ENCODE measurements around the gene DPP10. TPM values are rescaled to one million over a fixed set of nuclear protein-coding genes. Genes with fewer than 3 reads are reported as not detected.

Gene DPP10
- total and polyA plus RNA-seq, 4 experiments from 2014 or later, result not detected

DNA sequence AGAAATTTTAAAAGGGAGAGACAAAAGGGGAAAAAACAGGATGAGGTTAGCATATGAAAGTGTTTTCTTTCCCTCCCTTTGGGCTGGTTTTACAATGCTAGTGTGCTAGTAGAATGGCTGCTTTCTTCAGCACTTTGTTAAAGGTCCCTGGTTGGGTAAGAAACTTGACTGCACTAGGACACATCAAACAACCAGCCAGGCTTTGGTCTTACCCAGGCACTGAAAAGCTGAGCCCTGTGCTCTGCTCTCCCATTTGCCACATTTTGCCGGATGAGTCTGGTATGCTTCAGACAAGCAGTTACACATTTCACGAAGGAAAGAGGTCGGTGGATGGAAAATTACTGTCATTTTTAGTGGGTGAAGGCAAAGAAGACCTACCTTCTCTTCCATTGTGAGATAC lies 242.0 kb downstream of the DPP10 start:
- no peaks in the 10 kb centered on the region for H3K4me1 Mint-ChIP-seq
- no peak for DNase-seq
- intact Hi-C loops (cut with micrococcal nuclease), result no loop called here
- H3K27me3 Mint-ChIP-seq, result peaks cover 0 to 3% of the 10 kb centered on the region in 2 donors
- ChIA-PET CTCF (ENCODE audit: partially characterized antibody) (no interaction called here), POLR2A (ENCODE audit: partially characterized antibody) (no interaction called here)
- no peaks in the 10 kb centered on the region for H3K4me1 ChIP-seq (ENCODE audit: insufficient read depth, low read length)
- H3K4me3 ChIP-seq (ENCODE audit: low read length in 2 of 2), result no peak overlapping the region
- H3K27ac ChIP-seq (ENCODE audit: low read depth, low read length), result no peak overlapping the region
- H3K9me3 Mint-ChIP-seq, result peaks cover 0 to 3% (median 0%) of the 10 kb centered on the region in 8 donors
- H3K27ac Mint-ChIP-seq, result no peak overlapping the region
- no peak overlapping the region for H3K4me3 Mint-ChIP-seq
- H3K27me3 ChIP-seq (ENCODE audit: insufficient read depth, low read length), result no peaks in the 10 kb centered on the region
- no peaks in the 10 kb centered on the region for H3K9me3 ChIP-seq (ENCODE audit: control insufficient read depth in 1 of 2, low read length in 2 of 2)
- H3K36me3 ChIP-seq (ENCODE audit: insufficient read depth, low read length), result no peaks in the 10 kb centered on the region
- H3K36me3 Mint-ChIP-seq, result no peaks in the 10 kb centered on the region

DNA sequence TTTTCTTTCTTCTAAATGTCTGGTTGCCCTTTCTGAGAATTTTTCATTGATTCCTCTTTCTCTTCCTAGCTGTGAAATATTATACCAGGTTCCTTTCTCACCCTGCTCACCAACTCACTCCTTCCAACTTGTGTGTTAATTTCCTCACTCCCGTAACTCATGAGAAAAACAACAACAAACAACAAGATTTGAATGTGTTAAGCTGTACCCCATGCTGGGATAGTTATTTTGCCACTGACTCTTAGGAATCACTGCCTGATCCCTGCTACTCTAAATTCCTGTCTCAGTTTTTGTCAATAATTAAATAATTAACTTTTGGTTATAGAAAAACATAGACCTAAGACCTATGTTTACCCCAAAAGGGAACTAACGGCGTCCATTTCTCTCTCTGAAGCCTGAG lies 242.7 kb downstream of the DPP10 start:
- intact Hi-C loops (cut with micrococcal nuclease), result no loop called here

DNA sequence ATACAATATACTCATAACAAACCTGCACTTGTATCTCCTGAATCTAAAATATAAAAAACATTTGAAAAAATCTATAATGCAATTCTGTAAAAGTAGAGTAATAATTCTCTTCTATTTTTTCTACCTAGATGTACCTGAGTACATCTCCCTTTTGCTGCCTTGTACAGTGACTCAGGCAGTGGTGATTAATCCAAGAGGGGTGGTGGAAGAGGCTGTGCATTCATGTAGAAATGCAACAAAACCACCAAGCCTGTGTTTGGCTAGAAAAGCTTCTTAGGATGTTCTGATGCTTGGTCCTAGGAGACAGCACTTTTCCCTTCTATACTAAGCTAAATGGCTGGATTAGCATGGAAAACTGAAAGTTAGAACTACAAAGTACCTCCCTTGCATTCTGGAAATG lies 245.8 kb downstream of the DPP10 start:
- Histone ChIP-seq H3K36me3 (ENCODE audit: insufficient read depth, low read length) (no peaks in the 10 kb centered on the region), H3K4me1 (ENCODE audit: insufficient read depth, low read length) (no peaks in the 10 kb centered on the region), H3K9me3 (ENCODE audit: control insufficient read depth in 1 of 2, low read length in 2 of 2) (no peaks in the 10 kb centered on the region), H3K27ac (ENCODE audit: low read depth, low read length) (no peak overlapping the region), H3K27me3 (ENCODE audit: insufficient read depth, low read length) (no peaks in the 10 kb centered on the region), H3K4me3 (ENCODE audit: low read length in 2 of 2) (no peak overlapping the region)
- ChIA-PET CTCF (ENCODE audit: partially characterized antibody) (no interaction called here), POLR2A (ENCODE audit: partially characterized antibody) (no interaction called here)
- H3K27ac Mint-ChIP-seq, result no peak overlapping the region
- intact Hi-C loops (cut with micrococcal nuclease), result no loop called here
- peaks cover 0 to 7% of the 10 kb centered on the region in 2 donors for H3K27me3 Mint-ChIP-seq
- H3K4me3 Mint-ChIP-seq, result no peak overlapping the region
- H3K36me3 Mint-ChIP-seq, result no peaks in the 10 kb centered on the region
- no peaks in the 10 kb centered on the region for H3K4me1 Mint-ChIP-seq
- DNase-seq, result no peak
- peaks cover 0 to 12% (median 4%) of the 10 kb centered on the region in 8 donors for H3K9me3 Mint-ChIP-seq

More for the DNA sequence above, 242.7 kb downstream of the DPP10 start:
- Histone ChIP-seq H3K9me3 (ENCODE audit: control insufficient read depth in 1 of 2, low read length in 2 of 2) (no peaks in the 10 kb centered on the region), H3K4me3 (ENCODE audit: low read length in 2 of 2) (no peak overlapping the region), H3K36me3 (ENCODE audit: insufficient read depth, low read length) (no peaks in the 10 kb centered on the region), H3K27ac (ENCODE audit: low read depth, low read length) (no peak overlapping the region), H3K4me1 (ENCODE audit: insufficient read depth, low read length) (no peaks in the 10 kb centered on the region), H3K27me3 (ENCODE audit: insufficient read depth, low read length) (no peaks in the 10 kb centered on the region)
- H3K4me3 Mint-ChIP-seq, result no peak overlapping the region
- CTCF ChIA-PET (ENCODE audit: partially characterized antibody), result no interaction called here
- no peaks in the 10 kb centered on the region for H3K36me3 Mint-ChIP-seq
- H3K27ac Mint-ChIP-seq, result no peak overlapping the region
- no peak for DNase-seq
- no peaks in the 10 kb centered on the region for H3K4me1 Mint-ChIP-seq
- H3K27me3 Mint-ChIP-seq, result peaks cover 0 to 3% of the 10 kb centered on the region in 2 donors
- peaks cover 0 to 3% (median 0%) of the 10 kb centered on the region in 8 donors for H3K9me3 Mint-ChIP-seq
- POLR2A ChIA-PET (ENCODE audit: partially characterized antibody), result no interaction called here

DNA sequence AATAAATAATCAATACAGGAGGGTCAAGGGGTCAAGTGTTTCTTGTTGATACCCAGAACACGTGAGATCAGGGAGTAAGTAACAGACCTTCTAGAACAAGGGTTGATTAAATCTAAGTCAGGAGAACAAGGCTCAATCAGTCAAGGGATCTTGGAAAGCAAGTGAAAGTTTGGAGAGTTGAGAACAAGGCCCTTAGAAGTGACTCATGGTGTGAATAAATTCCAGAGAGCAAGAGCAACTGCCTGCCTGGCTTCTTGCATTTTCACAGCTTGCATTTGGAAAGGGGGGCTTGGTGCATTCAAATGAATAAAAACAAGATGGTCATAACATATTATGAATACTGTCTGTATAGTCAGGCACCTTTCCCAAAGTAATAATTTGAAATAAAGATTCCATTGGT lies 256.1 kb downstream of the DPP10 start:
- Mint-ChIP-seq H3K27me3 (no peaks in the 10 kb centered on the region), H3K9me3 (peaks cover 0 to 3% (median 2%) of the 10 kb centered on the region in 8 donors), H3K36me3 (no peaks in the 10 kb centered on the region), H3K4me1 (no peaks in the 10 kb centered on the region), H3K27ac (no peak overlapping the region), H3K4me3 (no peak overlapping the region)
- Histone ChIP-seq H3K4me3 (ENCODE audit: low read length in 2 of 2) (no peak overlapping the region), H3K27me3 (ENCODE audit: insufficient read depth, low read length) (no peaks in the 10 kb centered on the region), H3K27ac (ENCODE audit: low read depth, low read length) (no peak overlapping the region), H3K36me3 (ENCODE audit: insufficient read depth, low read length) (no peaks in the 10 kb centered on the region), H3K4me1 (ENCODE audit: insufficient read depth, low read length) (no peaks in the 10 kb centered on the region), H3K9me3 (ENCODE audit: control insufficient read depth in 1 of 2, low read length in 2 of 2) (no peaks in the 10 kb centered on the region)
- ChIA-PET POLR2A (ENCODE audit: partially characterized antibody) (no interaction called here), CTCF (ENCODE audit: partially characterized antibody) (no interaction called here)
- no peak for DNase-seq
- intact Hi-C loops (cut with micrococcal nuclease), result no loop called here

DNA sequence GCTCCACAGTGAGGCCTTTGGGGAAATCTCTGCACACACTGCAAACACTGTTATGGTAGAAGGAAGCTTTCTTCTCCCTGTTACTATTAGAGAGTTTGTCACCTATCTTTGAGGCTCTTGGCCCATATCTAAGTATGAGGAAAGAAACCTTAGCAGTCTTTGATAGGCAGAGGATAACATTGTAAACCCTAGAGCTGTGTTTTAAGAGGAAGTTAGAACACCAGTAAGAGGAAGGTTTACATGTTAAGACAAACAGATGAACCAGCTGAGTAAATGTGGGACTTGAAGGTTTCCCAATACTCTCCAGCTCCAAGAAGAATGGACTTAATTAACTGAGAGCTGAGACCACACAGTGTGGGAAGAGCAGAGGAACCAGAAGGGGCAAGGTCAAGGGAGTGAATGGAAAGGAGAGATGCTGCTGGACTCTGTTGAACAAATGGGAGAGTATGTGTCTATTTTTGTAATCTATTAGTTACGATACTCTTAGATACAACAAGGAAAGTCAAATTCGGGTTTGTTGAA lies 257.0 kb downstream of the DPP10 start:
- no peak for DNase-seq
- Mint-ChIP-seq H3K9me3 (peaks cover 0 to 5% (median 2%) of the 10 kb centered on the region in 8 donors), H3K27ac (no peak overlapping the region), H3K4me1 (no peaks in the 10 kb centered on the region), H3K27me3 (no peaks in the 10 kb centered on the region), H3K4me3 (no peak overlapping the region), H3K36me3 (no peaks in the 10 kb centered on the region)
- CTCF ChIA-PET (ENCODE audit: partially characterized antibody), result no interaction called here
- H3K4me1 ChIP-seq (ENCODE audit: insufficient read depth, low read length), result no peaks in the 10 kb centered on the region
- H3K9me3 ChIP-seq (ENCODE audit: control insufficient read depth in 1 of 2, low read length in 2 of 2), result no peaks in the 10 kb centered on the region
- no peaks in the 10 kb centered on the region for H3K27me3 ChIP-seq (ENCODE audit: insufficient read depth, low read length)
- intact Hi-C loops (cut with micrococcal nuclease), result no loop called here
- H3K4me3 ChIP-seq (ENCODE audit: low read length in 2 of 2), result no peak overlapping the region
- no peak overlapping the region for H3K27ac ChIP-seq (ENCODE audit: low read depth, low read length)
- POLR2A ChIA-PET (ENCODE audit: partially characterized antibody), result no interaction called here
- no peaks in the 10 kb centered on the region for H3K36me3 ChIP-seq (ENCODE audit: insufficient read depth, low read length)

DNA sequence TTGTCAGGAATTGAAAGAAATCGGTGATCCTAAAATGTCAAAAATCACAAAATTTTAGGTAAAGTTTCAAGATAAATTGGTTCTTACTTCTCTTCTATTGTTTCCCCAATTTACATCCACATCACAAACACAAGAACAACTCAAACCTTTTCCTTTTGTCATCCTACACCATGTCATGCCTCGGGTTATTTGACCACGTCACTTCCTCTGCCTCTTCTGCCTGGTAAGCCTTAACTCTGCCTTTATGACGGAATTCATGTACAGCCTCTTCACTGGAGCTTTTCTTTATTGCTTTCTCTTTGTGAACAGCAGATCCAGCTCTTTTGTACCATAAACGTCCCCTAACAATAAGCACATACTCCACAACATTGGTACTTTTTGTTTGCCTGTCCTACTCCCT lies 258.0 kb downstream of the DPP10 start:
- no peaks in the 10 kb centered on the region for H3K27me3 ChIP-seq (ENCODE audit: insufficient read depth, low read length)
- no peak overlapping the region for H3K4me3 ChIP-seq (ENCODE audit: low read length in 2 of 2)
- intact Hi-C loops (cut with micrococcal nuclease), result no loop called here
- Mint-ChIP-seq H3K9me3 (peaks cover 0 to 5% (median 2%) of the 10 kb centered on the region in 8 donors), H3K36me3 (no peaks in the 10 kb centered on the region), H3K4me1 (no peaks in the 10 kb centered on the region), H3K4me3 (no peak overlapping the region), H3K27me3 (no peaks in the 10 kb centered on the region), H3K27ac (no peak overlapping the region)
- no peak for DNase-seq
- H3K4me1 ChIP-seq (ENCODE audit: insufficient read depth, low read length), result no peaks in the 10 kb centered on the region
- ChIA-PET POLR2A (ENCODE audit: partially characterized antibody) (no interaction called here), CTCF (ENCODE audit: partially characterized antibody) (no interaction called here)
- H3K9me3 ChIP-seq (ENCODE audit: control insufficient read depth in 1 of 2, low read length in 2 of 2), result no peaks in the 10 kb centered on the region
- H3K27ac ChIP-seq (ENCODE audit: low read depth, low read length), result no peak overlapping the region
- H3K36me3 ChIP-seq (ENCODE audit: insufficient read depth, low read length), result no peaks in the 10 kb centered on the region

DNA sequence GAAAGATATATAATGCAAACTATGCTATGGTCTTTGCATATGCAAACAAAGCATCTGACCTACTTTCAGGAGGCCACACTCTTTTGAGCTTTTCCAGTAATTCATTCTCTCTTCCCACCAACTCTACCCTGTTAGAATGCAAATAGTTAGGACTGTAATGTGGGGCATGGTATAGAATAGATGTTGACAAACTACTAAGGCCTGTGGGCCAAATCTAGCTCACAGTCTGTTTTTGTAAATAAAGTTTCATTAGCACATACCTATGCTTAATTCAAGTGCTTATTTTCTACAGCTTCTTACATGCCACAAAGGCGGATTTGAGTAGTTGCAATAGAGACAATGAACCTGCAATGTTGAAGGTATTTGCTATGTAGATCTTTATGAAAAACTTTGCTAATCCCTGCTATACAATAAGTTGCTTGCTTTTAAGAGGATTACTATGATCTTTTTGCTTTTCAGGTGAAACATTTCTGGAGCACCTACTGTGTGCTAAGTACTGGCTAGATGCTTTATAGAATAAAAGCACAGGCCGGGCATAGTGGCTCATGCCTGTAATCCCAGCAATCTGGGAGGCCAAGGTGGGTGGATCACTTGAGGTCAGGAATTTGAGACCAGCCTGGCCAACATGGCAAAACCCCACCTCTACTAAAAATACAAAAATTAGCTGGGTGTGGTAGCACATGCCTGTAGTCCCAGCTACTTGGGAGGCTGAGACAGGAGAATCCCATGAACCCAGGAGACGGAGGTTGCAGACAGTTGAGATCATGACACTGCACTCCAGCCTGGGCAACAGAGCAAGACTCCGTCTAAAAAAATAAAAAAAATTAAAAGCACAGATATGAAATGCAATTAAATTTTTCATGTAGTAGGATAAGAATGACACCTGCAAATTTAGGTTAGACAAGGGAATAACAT lies 267.8 kb downstream of the DPP10 start:
- H3K4me1 Mint-ChIP-seq, result no peaks in the 10 kb centered on the region
- no peak overlapping the region for H3K4me3 Mint-ChIP-seq
- no peaks in the 10 kb centered on the region for H3K4me1 ChIP-seq (ENCODE audit: insufficient read depth, low read length)
- H3K36me3 ChIP-seq (ENCODE audit: insufficient read depth, low read length), result no peaks in the 10 kb centered on the region
- H3K27me3 Mint-ChIP-seq, result peaks cover 0 to 4% of the 10 kb centered on the region in 2 donors
- no peak overlapping the region for H3K27ac ChIP-seq (ENCODE audit: low read depth, low read length)
- no peaks in the 10 kb centered on the region for H3K27me3 ChIP-seq (ENCODE audit: insufficient read depth, low read length)
- peaks cover 0 to 5% (median 2%) of the 10 kb centered on the region in 8 donors for H3K9me3 Mint-ChIP-seq
- ChIA-PET CTCF (ENCODE audit: partially characterized antibody) (no interaction called here), POLR2A (ENCODE audit: partially characterized antibody) (no interaction called here)
- no peak overlapping the region for H3K27ac Mint-ChIP-seq
- no peaks in the 10 kb centered on the region for H3K9me3 ChIP-seq (ENCODE audit: control insufficient read depth in 1 of 2, low read length in 2 of 2)
- H3K4me3 ChIP-seq (ENCODE audit: low read length in 2 of 2), result no peak overlapping the region
- no peak for DNase-seq
- H3K36me3 Mint-ChIP-seq, result no peaks in the 10 kb centered on the region
- intact Hi-C loops (cut with micrococcal nuclease), result no loop called here

Data from CD4-positive, alpha-beta memory T cell (primary cell).